Activated CD4-positive, CD25-positive, alpha-beta regulatory T cell treated with anti-CD3 and anti-CD28 coated beads, Interleukin-2, amount 50 U/mL, for 72 hours (primary cell): ENCODE measurements around the gene ASL.
"Not testable (repeated sequence)": the region's sequence is repeated elsewhere in the genome, so short reads cannot be mapped to it uniquely, and the experiment has no call there.

ENCODE experiments used
- DNase-seq: peaks from one replicate; pipeline ENCODE4 v3.0.0; 2021

The ASL gene

DNA sequence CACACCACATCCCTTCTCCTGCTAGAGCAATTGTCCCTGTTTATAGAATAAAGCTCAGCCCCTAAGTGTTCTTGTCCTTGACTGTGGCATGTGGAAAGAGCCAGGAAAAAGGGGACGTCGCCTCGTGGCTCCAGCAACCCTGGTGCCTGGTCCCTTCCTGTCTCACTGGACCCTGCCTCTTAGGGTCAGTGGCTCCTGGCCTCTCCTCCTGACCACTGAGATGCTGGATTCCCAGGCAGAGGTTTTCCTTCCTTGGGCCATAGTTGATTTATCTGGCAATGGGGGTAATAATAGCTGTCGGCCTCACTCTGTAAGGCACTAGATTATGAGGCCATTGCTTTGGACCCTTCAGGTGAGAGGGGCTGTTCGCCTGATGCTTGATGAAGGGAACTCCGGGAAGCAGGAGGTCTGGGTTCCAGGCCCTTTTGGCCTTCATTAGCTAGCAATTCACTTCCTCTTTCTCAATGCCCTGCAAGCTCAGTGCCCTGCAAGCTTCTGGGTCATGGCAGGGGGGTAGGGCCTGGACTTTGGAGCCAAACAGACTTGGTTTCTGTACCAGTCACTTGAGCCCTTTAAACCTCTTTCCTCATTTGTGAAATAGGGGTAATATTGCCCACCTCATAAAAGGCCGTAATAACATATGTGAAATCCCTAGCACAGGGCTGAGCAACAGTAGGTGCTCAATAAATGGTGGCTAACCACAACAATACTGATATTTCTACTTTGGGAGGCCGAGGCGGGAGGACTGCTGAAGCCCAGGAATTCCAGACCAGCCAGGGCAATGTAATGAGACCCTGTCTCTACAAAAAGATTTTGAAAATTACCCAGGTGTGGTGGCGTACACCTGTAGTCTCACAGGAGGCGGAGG lies 1.1 kb downstream of the ASL start:
- no peak for DNase-seq

- DNase-seq, result no peak
Observed at GRCh38 chr7:66078067-66078466, 2.4 kb downstream of the ASL start.

GRCh38 chr7:66082083-66082482 lies 6.5 kb downstream of the ASL start:
- no peak for DNase-seq

DNA sequence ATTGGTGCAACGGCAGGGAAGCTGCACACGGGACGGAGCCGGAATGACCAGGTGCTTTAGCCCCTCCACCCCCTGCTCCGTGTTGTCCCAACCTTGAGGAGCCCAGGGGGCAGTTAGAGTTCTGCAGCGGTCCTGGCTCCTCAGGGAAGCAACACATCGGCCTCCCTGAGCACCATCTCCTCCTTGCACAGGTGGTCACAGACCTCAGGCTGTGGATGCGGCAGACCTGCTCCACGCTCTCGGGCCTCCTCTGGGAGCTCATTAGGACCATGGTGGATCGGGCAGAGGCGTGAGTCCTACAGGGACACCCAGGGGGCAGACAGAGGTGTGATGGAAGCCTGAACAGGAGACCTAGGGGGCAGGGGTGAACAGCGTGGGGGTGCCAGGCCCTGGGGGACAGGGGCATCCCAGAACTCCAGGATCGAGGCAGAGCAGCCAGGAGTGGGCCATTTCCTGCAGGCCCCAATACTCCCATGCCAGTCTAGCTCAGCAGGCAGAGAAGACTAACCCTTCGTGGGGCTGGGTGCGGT lies 7.3 kb downstream of the ASL start:
- no peak for DNase-seq

DNA sequence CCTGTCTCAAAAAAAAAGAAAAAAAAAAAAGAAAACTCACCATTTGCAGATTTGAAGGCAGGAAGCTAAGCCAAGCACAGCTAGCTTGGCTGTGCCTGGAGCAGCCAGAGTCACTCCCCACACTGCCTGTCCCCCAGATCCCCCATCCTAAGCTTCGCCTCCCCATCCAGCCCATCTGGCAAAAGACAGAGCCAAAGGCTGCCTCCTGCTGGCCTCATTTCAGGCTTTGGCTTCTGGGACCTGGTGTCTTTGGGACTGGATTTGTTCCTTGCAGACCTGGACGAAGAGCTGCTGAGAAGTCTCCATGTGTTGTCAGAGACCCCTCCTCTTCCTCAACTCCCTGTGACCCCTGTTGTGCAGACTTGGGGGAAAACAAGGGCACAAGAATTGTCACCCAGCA lies 8.1 kb downstream of the ASL start:
- no peak for DNase-seq

DNA sequence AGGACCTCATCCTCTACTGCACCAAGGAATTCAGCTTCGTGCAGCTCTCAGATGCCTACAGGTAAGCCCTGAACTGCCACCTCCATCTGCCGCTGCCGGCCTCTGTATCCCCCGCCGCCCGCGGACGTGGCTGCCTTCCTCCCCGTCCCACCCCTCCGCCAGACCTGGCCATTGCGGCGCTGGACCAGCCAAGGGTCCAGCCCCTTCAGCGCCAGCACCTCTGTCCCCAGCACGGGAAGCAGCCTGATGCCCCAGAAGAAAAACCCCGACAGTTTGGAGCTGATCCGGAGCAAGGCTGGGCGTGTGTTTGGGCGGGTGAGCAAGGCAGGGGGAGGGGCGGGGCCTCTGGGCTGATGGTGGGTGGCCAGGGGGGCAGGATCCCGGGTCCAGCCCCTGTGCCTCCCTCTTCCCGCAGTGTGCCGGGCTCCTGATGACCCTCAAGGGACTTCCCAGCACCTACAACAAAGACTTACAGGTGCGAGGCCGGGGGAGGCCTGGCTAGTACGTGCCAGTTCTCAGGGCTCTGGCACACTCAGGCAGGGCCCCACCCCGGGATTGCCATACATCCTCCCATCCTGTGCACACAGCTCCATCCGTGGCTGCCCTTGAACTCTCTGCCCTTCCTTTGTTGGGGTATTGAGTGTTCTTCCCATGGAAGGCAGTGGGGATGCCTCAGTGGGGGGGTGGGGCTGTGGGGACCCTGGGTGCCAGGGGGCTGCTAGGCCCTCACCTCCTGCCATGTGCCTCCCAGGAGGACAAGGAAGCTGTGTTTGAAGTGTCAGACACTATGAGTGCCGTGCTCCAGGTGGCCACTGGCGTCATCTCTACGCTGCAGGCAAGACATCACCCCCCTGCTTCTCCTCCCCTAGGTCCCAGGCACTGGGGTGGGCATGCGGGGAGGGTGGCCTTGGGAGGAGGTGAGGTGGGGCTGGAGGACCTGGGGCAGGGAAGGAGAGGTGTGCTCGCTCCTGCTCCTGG lies 13.5 kb downstream of the ASL start:
- DNase-seq, result no peak

GRCh38 chr7:66092654-66093053 lies 17.0 kb downstream of the ASL start:
- DNase-seq, result no peak

DNA sequence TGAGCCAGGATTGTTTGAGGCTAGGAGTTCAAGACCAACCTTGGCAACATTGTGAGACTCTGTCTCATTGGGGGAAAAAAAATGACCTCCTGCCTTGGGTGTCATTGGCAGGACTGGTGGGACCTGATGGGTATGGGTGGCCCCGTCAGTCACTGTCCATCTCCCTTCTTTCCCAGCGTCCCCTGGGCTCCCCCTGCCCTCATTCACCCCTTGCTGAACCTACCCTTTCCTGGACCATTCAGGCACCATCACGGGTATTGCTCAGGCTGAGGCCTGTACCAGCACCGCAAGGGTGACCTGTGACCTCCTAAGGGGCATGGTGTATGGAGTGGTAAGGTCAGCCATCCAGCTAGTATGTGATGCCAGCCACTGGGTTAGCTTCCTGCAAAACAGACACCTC lies 19.4 kb downstream of the ASL start:
- DNase-seq, result no peak

- DNase-seq, result no peak
Observed at GRCh38 chr7:66099232-66099550, 23.6 kb downstream of the ASL start.

DNA sequence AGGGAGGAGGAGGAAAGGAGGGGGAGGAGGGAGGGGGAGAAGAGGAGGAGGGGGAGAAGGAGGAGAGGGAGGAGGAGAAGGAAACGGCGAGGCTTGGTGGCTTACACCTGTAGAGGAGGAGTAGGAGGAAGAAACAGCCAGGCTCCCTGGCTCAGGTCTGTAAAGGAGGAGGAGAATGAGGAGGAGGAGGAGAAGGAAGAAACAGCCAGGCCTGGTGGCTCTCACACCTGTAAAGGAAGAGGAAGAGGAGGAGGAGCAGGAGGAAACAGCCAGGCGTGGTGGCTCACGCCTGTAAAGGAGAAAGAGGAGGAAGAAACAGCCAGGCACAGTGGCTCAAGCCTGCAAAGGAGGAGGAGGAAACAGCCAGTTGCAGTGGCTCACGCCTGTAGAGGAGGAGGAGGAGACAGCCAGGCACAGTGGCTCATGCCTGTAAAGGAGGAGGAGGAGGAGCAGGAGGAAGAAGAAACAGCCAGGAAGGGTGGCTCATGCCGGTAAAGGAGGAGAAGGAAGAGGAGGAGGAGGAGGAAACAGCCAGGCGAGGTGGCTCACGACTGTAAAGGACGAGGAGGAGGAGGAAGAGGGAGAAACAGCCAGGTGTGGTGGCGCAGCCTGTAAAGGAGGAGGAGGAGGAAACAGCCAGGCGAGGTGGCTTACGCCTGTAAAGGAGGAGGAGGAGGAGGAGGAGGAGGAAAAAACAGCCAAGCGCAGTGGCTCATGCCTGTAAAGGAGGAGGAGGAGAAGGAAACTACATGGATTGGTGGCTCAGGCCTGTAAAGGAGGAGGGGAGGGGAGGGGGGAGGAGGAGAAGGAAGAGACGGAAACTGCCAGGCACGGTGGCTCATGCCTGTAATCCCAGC lies 24.2 kb downstream of the ASL start:
- DNase-seq, result peak; percentile 41

GRCh38 chr7:66100408-66101050 lies 24.9 kb downstream of the ASL start:
- DNase-seq, result no peak

DNA sequence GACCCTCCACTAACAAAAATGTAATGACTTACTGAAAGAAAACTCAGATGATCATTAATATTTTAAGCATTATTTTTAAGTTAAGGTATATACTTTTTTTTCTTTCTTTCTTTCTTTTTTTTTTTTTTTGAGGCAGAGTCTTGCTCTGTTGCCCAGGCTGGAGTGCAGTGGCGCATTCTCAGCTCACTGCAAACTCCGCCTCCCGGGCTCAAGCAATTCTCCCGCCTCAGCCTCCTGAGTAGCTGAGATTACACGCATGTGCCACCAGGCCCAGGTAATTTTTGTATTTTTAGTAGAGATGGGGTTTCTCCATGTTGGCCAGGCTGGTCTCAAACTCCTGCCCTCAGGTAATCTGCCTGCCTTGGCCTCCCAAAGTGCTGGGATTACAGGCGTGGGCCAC lies 26.5 kb downstream of the ASL start:
- DNase-seq, result not testable (repeated sequence)

DNA sequence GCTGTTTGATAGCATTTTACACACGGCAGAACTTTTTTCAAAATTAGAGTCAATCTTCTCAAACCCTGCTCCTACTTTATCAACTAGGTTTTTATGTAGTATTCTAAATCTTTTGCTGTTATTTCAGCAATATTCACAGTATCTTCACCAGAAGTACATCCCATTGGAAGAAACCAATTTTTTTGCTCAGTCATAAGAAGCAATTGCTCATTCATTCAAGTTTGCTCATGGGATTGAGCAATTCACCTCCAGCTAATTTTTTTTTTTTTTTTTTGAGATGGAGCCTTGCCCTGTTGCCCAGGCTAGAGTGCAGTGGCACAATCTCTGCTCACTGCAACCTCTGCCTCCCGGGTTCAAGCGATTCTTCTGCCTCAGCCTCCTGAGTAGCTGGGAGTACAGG lies 28.4 kb downstream of the ASL start:
- not testable (repeated sequence) for DNase-seq

DNA sequence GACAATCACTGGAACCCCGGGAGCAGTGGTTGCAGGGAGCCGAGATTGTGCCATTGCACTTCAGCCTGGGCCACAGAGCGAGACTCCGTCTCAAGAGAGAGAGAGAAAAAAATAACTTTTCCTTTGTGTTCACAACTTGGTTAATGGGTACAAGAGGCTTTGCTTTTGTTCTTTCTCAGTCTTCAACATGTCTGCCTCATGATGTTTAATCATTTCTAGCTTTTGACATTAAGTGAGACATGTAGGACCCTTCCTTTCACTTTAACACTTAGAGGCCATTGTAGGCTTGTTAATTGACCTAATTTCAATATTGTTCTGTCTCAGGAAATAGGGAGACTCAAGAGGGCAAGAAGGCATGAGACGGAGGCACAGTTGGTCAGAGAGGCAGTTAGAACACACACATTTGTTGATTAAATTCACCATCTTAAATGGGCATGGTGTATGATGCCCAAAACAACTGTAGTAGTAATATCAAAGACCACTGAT lies 29.7 kb downstream of the ASL start:
- DNase-seq, result no peak

DNA sequence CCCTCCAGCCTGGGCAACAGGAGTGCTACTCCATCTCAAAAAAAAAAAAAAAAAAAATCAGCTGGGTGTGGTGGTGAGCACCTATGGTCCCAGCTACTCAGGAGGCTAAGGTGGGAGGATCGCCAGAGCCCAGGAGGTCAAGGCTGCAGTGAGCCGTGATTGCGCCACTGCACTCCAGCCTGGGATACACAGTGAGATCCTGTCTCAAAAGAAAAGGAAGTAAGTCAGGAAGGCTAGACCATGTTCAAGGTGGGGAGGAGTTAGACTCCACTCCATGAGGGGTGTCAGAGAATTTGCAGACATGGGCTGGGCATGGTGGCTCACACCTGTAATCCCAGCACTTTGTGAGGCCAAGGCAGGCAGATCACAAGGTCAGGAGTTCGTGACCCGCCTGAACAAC lies 32.8 kb downstream of the ASL start:
- DNase-seq, result not testable (repeated sequence)

GRCh38 chr7:66110856-66111255 lies 35.2 kb downstream of the ASL start:
- no peak for DNase-seq

DNA sequence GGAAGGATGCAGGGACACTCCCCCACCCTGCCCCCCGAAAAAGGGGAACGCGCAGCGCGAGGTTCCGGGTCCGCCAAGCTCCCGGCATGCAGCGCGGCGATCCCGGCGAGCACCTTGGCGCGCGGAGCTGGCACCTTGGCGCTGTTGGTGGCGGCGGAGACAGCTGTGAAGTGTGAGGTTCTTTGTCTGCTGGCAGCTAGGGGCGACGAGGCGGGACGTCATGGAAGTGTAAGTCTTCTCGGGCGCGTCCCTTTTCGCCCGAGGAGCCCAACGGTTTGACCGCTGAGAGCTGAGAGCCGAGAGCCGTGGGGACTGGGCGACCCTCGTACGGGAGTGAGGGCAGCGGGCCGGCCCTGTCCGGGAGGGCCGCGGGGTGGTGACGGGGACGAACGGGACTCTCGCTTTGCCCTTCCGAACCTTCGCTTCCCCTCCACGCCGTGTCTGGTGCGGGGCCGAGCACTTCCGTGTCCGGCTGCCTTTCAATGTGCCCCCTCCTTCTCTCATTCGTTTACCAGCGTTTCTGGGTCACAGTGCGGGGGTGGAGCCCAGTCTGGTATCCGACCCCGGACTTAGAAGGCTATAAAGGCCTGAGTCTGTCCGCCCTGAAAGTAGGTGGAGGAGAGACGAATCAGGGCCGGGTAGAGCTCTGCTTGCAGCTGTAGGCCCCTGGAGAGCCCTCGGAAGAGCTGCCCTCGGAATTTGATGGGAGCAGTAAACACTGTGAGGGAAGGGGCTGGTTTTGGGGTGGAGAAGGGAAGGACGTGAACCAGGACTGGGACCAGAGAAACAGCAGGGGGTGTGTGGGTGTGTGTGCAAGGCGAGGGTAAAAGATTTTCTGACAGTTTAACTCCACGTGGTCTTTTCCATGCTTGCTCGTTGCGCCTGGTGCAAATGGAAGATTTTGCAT lies 39.4 kb downstream of the ASL start, which contains the start of gene CRCP:
Gene CRCP (plus strand): TSS at position 105 of the 907 bp plus-strand sequence. CDS start 116 bp downstream, at position 221.
- DNase-seq, result peak; percentile 84

GRCh38 chr7:66116680-66117420 lies 41.2 kb downstream of the ASL start:
- DNase-seq, result not testable (repeated sequence)

DNA sequence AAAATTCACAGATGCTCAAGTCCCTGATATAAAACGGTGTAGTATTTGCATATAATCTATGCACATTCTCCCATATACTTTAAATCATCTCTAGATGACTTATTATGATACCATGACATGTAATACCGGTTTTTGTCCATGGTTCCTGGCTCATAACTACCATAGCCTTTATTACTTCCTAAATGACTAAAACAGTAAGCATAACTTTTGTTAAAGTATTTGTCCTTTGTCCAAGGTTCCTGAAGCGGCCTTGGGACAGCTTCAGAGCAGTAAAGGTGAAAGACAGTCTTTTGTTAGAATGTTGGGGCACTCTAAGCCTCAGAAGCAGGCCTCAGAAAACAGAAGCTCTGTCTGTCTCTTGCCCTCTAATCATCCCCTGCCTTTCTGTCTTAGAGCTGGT lies 43.0 kb downstream of the ASL start:
- no peak for DNase-seq

GRCh38 chr7:66119245-66119850 lies 43.7 kb downstream of the ASL start:
- DNase-seq, result no peak
